ENCODE data around the gene SH3D19. TPM values are rescaled to one million over a fixed set of nuclear protein-coding genes. Genes with fewer than 3 reads are reported as not detected.
A peak's percentile ranks its signal among the peaks of the same experiment; 100 is the strongest.

The SH3D19 gene, protein sequence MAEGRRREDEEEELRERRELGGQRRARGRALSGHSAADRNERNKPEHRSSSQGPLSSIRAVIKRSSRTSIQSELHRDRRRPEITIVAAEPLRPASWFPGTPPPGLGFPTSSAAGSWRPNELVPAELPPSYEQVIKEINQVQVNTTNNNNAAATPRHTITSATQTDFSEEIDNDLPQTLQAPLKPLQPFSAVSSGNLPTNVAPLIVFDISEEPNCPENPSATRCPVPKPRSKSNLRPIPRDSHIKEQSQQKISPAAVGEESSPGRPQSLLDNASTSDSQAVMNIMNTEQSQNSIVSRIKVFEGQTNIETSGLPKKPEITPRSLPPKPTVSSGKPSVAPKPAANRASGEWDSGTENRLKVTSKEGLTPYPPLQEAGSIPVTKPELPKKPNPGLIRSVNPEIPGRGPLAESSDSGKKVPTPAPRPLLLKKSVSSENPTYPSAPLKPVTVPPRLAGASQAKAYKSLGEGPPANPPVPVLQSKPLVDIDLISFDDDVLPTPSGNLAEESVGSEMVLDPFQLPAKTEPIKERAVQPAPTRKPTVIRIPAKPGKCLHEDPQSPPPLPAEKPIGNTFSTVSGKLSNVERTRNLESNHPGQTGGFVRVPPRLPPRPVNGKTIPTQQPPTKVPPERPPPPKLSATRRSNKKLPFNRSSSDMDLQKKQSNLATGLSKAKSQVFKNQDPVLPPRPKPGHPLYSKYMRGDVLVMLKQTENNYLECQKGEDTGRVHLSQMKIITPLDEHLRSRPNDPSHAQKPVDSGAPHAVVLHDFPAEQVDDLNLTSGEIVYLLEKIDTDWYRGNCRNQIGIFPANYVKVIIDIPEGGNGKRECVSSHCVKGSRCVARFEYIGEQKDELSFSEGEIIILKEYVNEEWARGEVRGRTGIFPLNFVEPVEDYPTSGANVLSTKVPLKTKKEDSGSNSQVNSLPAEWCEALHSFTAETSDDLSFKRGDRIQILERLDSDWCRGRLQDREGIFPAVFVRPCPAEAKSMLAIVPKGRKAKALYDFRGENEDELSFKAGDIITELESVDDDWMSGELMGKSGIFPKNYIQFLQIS
- polyA plus RNA-seq (2013): 8.7 TPM

DNA sequence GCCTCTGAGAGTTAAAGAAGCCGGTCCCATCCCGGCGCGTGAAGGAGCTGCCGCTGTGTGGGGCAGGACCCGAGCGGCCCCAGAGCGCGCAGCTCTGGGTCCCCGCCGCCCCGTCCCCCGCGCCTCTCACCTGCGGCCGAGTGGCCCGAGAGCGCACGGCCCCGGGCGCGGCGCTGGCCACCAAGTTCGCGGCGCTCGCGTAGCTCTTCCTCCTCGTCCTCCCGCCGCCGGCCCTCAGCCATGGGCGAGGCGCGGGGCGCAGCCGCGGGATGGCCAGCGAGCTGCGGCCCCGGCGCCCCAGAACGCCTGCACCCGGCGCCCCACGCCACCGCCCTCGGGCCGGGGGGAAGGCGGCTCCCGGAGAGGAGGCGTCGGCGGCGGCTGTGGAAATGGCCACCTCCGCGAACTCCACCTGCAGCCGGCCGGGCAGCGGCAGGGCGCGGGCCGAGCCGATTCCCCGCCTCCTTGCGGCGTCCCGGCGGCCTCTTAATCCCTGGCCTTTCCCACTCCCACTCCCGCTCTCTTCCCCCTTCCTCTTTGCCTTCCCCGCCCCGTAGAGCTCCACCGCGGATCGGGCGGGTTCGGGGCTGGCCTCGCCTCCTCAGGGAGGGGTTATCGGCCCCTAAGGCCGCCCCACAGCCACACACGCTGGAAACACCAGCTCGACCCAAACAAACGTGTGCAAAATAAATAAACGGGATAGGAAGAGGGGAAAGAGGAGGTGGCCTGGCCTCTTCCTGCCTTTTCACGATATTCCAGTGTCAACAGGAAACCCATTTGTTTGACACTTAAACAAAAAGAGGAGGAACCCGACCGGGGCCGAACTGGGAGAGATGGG lies at the start of gene SH3D19:
Gene SH3D19, minus strand, starts transcription at position 495 of the 838 bp plus-strand sequence. Its CDS starts 253 bp downstream, at position 242.
- ChIA-PET CTCF (no interaction called here), POLR2A (no interaction called here)
- Histone ChIP-seq H3K27me3 (replicated peaks in 2 of 5; ENCODE audit: control insufficient read depth in 4 of 5, insufficient read depth in 5 of 5, low read length in 4 of 5) (peaks cover 16 to 68% (median 23%) of the 10 kb centered on the region in 5 experiments), H3K4me3 (ENCODE audit: control insufficient read depth in 1 of 7, extremely low read depth in 1 of 7, insufficient read depth in 4 of 7, low read depth in 2 of 7, low read length in 6 of 7) (peak within 1 kb of the TSS; percentile 12 to 74 (median 63)), H3K9me3 (ENCODE audit: control extremely low read depth in 1 of 5, control insufficient read depth in 4 of 5, insufficient read depth in 2 of 5, low read depth in 1 of 5, low read length in 4 of 5) (no peaks in the 10 kb centered on the region), H3K36me3 (ENCODE audit: control insufficient read depth in 4 of 4, insufficient read depth in 4 of 4, low read length in 3 of 4) (no peaks in the 10 kb centered on the region), H3K4me1 (ENCODE audit: control extremely low read depth in 1 of 4, control insufficient read depth in 4 of 4, insufficient read depth in 4 of 4, low read length in 3 of 4) (peaks cover 0 to 13% (median 11%) of the 10 kb centered on the region in 4 experiments), H3K27ac (ENCODE audit: insufficient read depth in 1 of 2, low read depth in 1 of 2, low read length in 2 of 2, poor library complexity in 1 of 2, severe bottlenecking in 2 of 2) (no peak within 1 kb of the TSS)
- under 1% methylated on average over 77 of the region's 88 CpGs for WGBS (ENCODE audit: insufficient coverage)
- DNase-seq: peak in 1 of 3 donors; percentile 21

GRCh38 chr4:151362404-151363164 lies 37.2 kb upstream of the SH3D19 start:
- no peaks in the 10 kb centered on the region for H3K27me3 ChIP-seq (replicated peaks in 2 of 5; ENCODE audit: control insufficient read depth in 4 of 5, insufficient read depth in 5 of 5, low read length in 4 of 5)
- H3K4me1 ChIP-seq (ENCODE audit: control extremely low read depth in 1 of 4, control insufficient read depth in 4 of 4, insufficient read depth in 4 of 4, low read length in 3 of 4): no peaks in the 10 kb centered on the region
- 65% methylated on average over 9 of the region's 14 CpGs for WGBS (ENCODE audit: insufficient coverage)
- no peak overlapping the region for H3K4me3 ChIP-seq (ENCODE audit: control insufficient read depth in 1 of 7, extremely low read depth in 1 of 7, insufficient read depth in 4 of 7, low read depth in 2 of 7, low read length in 6 of 7)
- POLR2A ChIA-PET: no interaction called here
- H3K36me3 ChIP-seq (ENCODE audit: control insufficient read depth in 4 of 4, insufficient read depth in 4 of 4, low read length in 3 of 4): no peaks in the 10 kb centered on the region
- H3K9me3 ChIP-seq (ENCODE audit: control extremely low read depth in 1 of 5, control insufficient read depth in 4 of 5, insufficient read depth in 2 of 5, low read depth in 1 of 5, low read length in 4 of 5): no peaks in the 10 kb centered on the region
- H3K27ac ChIP-seq (ENCODE audit: insufficient read depth in 1 of 2, low read depth in 1 of 2, low read length in 2 of 2, poor library complexity in 1 of 2, severe bottlenecking in 2 of 2): no peak overlapping the region
- peak; percentile 85 to 93 (median 89) for DNase-seq
- CTCF ChIA-PET: interaction anchor here (1.1 to 1.7 kb wide), 4 partner anchors 31 to 263 kb away, joined by 3 to 7 read pairs (median 4); no protein-coding TSS in a partner anchor

- peaks cover 0 to 3% (median 0%) of the 10 kb centered on the region in 5 experiments for H3K27me3 ChIP-seq (replicated peaks in 2 of 5; ENCODE audit: control insufficient read depth in 4 of 5, insufficient read depth in 5 of 5, low read length in 4 of 5)
- H3K9me3 ChIP-seq (ENCODE audit: control extremely low read depth in 1 of 5, control insufficient read depth in 4 of 5, insufficient read depth in 2 of 5, low read depth in 1 of 5, low read length in 4 of 5): no peaks in the 10 kb centered on the region
- no peaks in the 10 kb centered on the region for H3K36me3 ChIP-seq (ENCODE audit: control insufficient read depth in 4 of 4, insufficient read depth in 4 of 4, low read length in 3 of 4)
- H3K4me1 ChIP-seq (ENCODE audit: control extremely low read depth in 1 of 4, control insufficient read depth in 4 of 4, insufficient read depth in 4 of 4, low read length in 3 of 4): no peaks in the 10 kb centered on the region
- CTCF ChIA-PET: interaction anchor here (1.1 to 1.7 kb wide), 4 partner anchors 30 to 263 kb away, joined by 3 to 7 read pairs (median 4); no protein-coding TSS in a partner anchor
- 99% methylated on average over 11 of the region's 13 CpGs for WGBS (ENCODE audit: insufficient coverage)
- H3K27ac ChIP-seq (ENCODE audit: insufficient read depth in 1 of 2, low read depth in 1 of 2, low read length in 2 of 2, poor library complexity in 1 of 2, severe bottlenecking in 2 of 2): no peak overlapping the region
- POLR2A ChIA-PET: no interaction called here
- no peak overlapping the region for H3K4me3 ChIP-seq (ENCODE audit: control insufficient read depth in 1 of 7, extremely low read depth in 1 of 7, insufficient read depth in 4 of 7, low read depth in 2 of 7, low read length in 6 of 7)
- DNase-seq: no peak
These were observed 36.6 kb upstream of the SH3D19 start for GRCh38 chr4:151361966-151362365.

DNA sequence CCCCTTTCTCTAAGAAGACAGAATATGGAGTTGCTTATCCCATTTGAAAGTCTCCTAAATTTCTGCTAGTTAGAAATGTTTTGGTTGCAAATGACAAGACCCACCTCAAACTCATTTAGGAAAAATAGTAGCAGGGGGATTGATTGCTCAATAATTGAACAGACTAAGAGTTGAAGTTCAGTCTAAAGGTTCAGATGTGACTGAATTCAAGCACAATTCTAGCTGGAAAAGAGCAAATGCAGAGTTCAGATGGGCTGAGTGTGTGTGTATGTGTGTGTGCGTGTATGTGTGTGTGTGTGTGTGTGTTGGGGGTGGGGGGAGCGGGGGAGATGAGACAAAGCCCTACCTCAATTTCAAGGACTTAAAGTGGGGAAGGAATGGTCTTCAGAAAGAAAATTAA lies 35.7 kb upstream of the SH3D19 start:
- H3K9me3 ChIP-seq (ENCODE audit: control extremely low read depth in 1 of 5, control insufficient read depth in 4 of 5, insufficient read depth in 2 of 5, low read depth in 1 of 5, low read length in 4 of 5): no peaks in the 10 kb centered on the region
- H3K27ac ChIP-seq (ENCODE audit: insufficient read depth in 1 of 2, low read depth in 1 of 2, low read length in 2 of 2, poor library complexity in 1 of 2, severe bottlenecking in 2 of 2): no peak overlapping the region
- H3K4me3 ChIP-seq (ENCODE audit: control insufficient read depth in 1 of 7, extremely low read depth in 1 of 7, insufficient read depth in 4 of 7, low read depth in 2 of 7, low read length in 6 of 7): no peak overlapping the region
- 83% methylated on average over 1 of the region's 2 CpGs for WGBS (ENCODE audit: insufficient coverage)
- H3K4me1 ChIP-seq (ENCODE audit: control extremely low read depth in 1 of 4, control insufficient read depth in 4 of 4, insufficient read depth in 4 of 4, low read length in 3 of 4): no peaks in the 10 kb centered on the region
- no peaks in the 10 kb centered on the region for H3K36me3 ChIP-seq (ENCODE audit: control insufficient read depth in 4 of 4, insufficient read depth in 4 of 4, low read length in 3 of 4)
- DNase-seq: no peak
- POLR2A ChIA-PET: no interaction called here
- H3K27me3 ChIP-seq (replicated peaks in 2 of 5; ENCODE audit: control insufficient read depth in 4 of 5, insufficient read depth in 5 of 5, low read length in 4 of 5): peaks cover 0 to 3% (median 0%) of the 10 kb centered on the region in 5 experiments
- CTCF ChIA-PET: no interaction called here

- no peaks in the 10 kb centered on the region for H3K36me3 ChIP-seq (ENCODE audit: control insufficient read depth in 4 of 4, insufficient read depth in 4 of 4, low read length in 3 of 4)
- no peak overlapping the region for H3K27ac ChIP-seq (ENCODE audit: insufficient read depth in 1 of 2, low read depth in 1 of 2, low read length in 2 of 2, poor library complexity in 1 of 2, severe bottlenecking in 2 of 2)
- H3K27me3 ChIP-seq (replicated peaks in 2 of 5; ENCODE audit: control insufficient read depth in 4 of 5, insufficient read depth in 5 of 5, low read length in 4 of 5): peaks cover 0 to 4% (median 0%) of the 10 kb centered on the region in 5 experiments
- POLR2A ChIA-PET: no interaction called here
- H3K9me3 ChIP-seq (ENCODE audit: control extremely low read depth in 1 of 5, control insufficient read depth in 4 of 5, insufficient read depth in 2 of 5, low read depth in 1 of 5, low read length in 4 of 5): no peaks in the 10 kb centered on the region
- H3K4me3 ChIP-seq (ENCODE audit: control insufficient read depth in 1 of 7, extremely low read depth in 1 of 7, insufficient read depth in 4 of 7, low read depth in 2 of 7, low read length in 6 of 7): no peak overlapping the region
- DNase-seq: no peak
- WGBS (ENCODE audit: insufficient coverage): no CpG with 5 or more reads among the region's 4 CpGs
- no peaks in the 10 kb centered on the region for H3K4me1 ChIP-seq (ENCODE audit: control extremely low read depth in 1 of 4, control insufficient read depth in 4 of 4, insufficient read depth in 4 of 4, low read length in 3 of 4)
- CTCF ChIA-PET: interaction anchor here (1.5 kb wide), 1 partner anchor 242 kb away, joined by 5 read pairs; no protein-coding TSS in a partner anchor
These were observed 34.2 kb upstream of the SH3D19 start for GRCh38 chr4:151359576-151359975.

- POLR2A ChIA-PET: no interaction called here
- no peak overlapping the region for H3K4me3 ChIP-seq (ENCODE audit: control insufficient read depth in 1 of 7, extremely low read depth in 1 of 7, insufficient read depth in 4 of 7, low read depth in 2 of 7, low read length in 6 of 7)
These were observed 32.9 kb upstream of the SH3D19 start for GRCh38 chr4:151358266-151358665.

More at GRCh38 chr4:151358266-151358665, 32.9 kb upstream of the SH3D19 start:
- Histone ChIP-seq H3K36me3 (ENCODE audit: control insufficient read depth in 4 of 4, insufficient read depth in 4 of 4, low read length in 3 of 4) (no peaks in the 10 kb centered on the region), H3K27me3 (replicated peaks in 2 of 5; ENCODE audit: control insufficient read depth in 4 of 5, insufficient read depth in 5 of 5, low read length in 4 of 5) (peaks cover 0 to 7% (median 0%) of the 10 kb centered on the region in 5 experiments), H3K9me3 (ENCODE audit: control extremely low read depth in 1 of 5, control insufficient read depth in 4 of 5, insufficient read depth in 2 of 5, low read depth in 1 of 5, low read length in 4 of 5) (no peaks in the 10 kb centered on the region), H3K4me1 (ENCODE audit: control extremely low read depth in 1 of 4, control insufficient read depth in 4 of 4, insufficient read depth in 4 of 4, low read length in 3 of 4) (no peaks in the 10 kb centered on the region), H3K27ac (ENCODE audit: insufficient read depth in 1 of 2, low read depth in 1 of 2, low read length in 2 of 2, poor library complexity in 1 of 2, severe bottlenecking in 2 of 2) (no peak overlapping the region)
- DNase-seq: no peak
- CTCF ChIA-PET: no interaction called here
- no CpG with 5 or more reads among the region's 3 CpGs for WGBS (ENCODE audit: insufficient coverage)

Measured in common myeloid progenitor, CD34-positive (primary cell).